Activated CD8-positive, alpha-beta memory T cell treated with anti-CD3 and anti-CD28 coated beads, Interleukin-2, amount 50 U/mL, for 4 hours (primary cell): ENCODE data around the gene XRCC3.
"Not testable (repeated sequence)": the region's sequence is repeated elsewhere in the genome, so short reads cannot be mapped to it uniquely, and the experiment has no call there.

Source experiments
- DNase-seq: peaks from one replicate; pipeline ENCODE4 v3.0.0-alpha.2; 2020

The XRCC3 gene

DNA sequence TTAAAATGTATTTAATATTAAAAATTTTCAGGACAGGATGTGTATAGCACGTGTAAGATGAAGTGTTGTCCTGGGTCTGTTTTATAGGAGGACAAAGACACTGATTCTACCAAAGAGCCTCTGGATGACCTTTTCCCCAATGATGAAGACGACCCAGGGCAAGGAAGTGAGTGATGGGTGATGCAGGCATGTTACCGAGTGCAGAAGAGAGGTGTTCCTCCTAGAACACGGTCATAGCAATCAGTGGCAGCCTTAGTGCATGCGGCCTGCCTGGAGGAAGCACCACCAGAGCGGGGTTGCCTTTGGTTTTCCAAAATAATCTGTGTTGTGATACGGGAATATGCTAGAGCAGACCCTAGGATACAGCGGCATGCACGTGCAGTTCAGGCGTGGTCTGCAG lies 53.2 kb downstream of the XRCC3 start:
- DNase-seq: no peak

DNA sequence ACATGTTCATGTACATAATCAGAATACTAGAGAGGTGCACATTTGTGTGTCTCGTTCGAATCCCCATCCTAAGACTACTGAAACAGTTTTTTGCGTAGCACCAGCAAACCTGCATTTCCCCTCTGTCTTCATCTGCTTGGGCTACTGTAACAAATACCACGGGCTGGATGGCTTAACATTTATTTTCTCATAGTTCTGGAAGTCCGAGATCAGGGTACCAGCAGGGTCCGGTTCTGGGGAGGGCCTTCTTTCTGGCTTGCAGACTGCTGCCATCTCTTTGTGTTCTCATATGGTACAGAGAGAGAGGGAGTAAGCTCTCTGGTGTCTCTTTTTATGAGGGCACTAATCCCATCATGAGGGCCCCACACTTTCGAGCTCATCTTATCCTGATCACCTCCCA lies 55.6 kb downstream of the XRCC3 start:
- DNase-seq: no peak

DNA sequence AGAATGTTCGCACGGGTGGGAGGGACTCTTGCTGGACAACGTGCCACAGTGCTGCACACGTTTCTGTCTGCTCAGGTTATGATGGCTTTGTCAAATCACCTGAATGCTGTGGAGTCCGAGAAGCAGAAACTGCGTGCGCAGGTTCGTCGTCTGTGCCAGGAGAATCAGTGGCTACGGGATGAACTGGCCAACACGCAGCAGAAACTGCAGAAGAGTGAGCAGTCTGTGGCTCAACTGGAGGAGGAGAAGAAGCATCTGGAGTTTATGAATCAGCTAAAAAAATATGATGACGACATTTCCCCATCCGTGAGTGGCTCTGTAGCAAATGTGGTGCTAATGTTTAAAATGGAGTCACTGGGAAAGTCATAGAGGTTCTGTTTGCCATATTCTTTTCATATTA lies 57.8 kb downstream of the XRCC3 start:
- no peak for DNase-seq

DNA sequence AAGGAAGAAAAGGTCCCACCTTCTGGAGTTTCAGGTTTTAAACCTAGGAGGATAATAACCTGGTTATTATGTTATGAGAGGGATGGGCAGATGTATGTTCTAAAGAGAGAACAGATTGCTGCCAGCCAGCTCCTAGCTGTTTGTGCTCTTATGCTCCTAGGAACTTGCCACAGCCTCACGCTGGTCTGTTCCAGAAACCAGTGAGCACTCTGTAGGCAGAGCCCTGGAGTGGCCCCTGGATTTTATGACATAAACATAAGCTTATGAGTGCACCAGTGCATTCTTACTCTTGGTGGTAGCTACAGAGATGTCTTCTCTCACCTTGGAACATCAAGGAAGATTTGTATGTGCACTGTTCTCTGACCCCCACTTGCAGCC lies 58.5 kb downstream of the XRCC3 start:
- no peak for DNase-seq

GRCh38 chr14:103656031-103656755 lies 59.1 kb downstream of the XRCC3 start:
- no peak for DNase-seq

DNA sequence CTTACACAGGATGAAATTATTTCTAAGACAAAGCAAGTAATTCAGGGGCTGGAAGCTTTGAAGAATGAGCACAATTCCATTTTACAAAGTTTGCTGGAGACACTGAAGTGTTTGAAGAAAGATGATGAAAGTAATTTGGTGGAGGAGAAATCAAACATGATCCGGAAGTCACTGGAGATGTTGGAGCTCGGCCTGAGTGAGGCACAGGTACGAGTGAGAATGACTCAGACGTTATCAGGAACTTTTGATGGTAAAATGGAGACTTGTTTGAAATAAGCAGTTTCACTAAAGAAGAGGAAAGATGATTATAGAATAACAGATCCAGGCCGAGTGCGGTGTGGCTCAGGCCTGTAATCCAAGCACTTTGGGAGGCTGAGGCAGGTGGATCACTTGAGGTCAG lies 60.6 kb downstream of the XRCC3 start:
- DNase-seq: no peak

DNA sequence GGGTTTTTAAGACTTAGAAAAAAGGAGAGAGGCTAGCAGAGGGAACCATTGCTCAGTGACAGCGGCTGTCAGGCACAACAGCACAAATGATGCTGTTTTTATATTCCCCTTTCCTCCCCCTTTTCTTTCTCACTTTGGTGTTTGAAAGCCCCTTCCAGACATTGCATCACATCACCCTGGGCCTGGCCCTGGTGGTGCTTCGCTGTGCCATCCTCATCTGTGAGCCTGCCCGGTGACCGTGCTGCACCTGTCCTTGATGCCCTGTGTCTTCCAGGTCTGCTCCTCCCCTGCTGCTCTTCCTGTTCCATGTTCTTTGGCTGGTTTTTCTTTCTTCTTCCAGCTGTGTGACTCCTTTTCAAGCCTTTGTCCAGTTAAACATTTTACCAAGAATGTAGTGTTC lies 61.4 kb downstream of the XRCC3 start:
- DNase-seq: no peak

GRCh38 chr14:103653336-103653735 lies 61.9 kb downstream of the XRCC3 start:
- not testable (repeated sequence) for DNase-seq

- DNase-seq: no peak
Observed at GRCh38 chr14:103652806-103653205, 62.4 kb downstream of the XRCC3 start.

DNA sequence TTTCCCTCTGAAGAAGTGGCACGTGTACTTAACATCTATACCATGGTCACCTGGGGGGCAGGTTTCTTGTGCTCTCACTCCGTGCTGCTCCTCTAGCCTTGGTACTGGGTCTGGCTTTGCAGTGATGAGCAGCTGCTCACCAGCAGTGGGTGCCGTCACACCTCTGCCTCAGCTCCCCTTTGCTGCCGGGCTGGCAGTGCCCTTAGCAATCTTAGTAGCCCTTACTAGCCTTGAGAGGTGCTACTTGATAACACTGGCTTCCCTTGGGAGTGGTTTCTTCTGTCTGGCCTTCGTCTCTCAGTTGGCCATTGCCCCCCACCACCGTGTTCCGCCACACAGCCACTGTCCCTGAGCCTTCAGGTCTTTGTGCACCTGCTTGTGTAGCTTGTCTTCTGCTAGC lies 63.7 kb downstream of the XRCC3 start:
- no peak for DNase-seq

DNA sequence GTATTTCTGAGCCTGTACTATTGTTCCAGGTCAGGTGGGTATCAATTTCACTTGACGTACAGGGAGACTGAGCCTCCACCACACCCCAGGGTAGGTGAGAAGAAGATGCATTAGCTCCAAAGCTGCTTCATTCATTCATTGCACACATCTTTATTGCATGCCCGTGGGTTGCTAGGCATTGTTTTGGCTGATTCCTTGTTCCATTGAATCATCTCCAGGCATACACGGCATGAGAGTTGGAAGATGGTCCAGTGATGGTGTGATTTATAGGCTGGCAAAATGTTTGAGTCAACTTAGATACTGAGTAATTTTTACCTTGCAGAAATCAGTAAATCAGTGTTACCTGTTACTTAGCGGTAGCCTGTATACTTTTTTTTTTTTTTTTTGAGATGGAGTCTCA lies 65.0 kb downstream of the XRCC3 start:
- DNase-seq: no peak

DNA sequence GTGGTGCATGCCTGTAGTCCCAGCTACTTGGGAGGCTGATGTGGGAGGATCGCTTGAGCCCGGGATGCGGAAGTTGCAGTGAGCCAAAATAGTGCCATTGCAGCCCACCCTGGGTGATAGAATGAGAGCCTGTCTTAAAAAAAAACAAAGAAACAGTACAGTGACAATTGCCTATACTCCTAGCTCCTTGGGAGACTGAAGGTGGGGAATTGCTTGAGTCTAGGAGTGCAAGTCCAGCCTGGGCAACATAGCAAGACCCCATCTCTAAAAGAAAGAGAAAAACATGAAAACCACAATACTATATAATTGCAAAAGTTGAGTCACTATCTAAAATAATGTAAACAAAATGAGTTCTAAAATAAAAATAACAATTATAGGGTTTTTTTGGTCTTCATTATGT lies 66.2 kb downstream of the XRCC3 start:
- no peak for DNase-seq
